Loucy (cell line): ENCODE data around the gene PPL.

Experiments used
- EZH2phosphoT487 ChIP-seq: fragments of 200-600 bp; IDR thresholded peaks from 2 replicates; pipeline ENCODE4 v1.6.1; 2018; ENCODE audit warnings: antibody characterized with exemption, mild to moderate bottlenecking, moderate library complexity, borderline replicate concordance
- TF ChIP-seq, protein P1 (sequence below): fragments of 200-600 bp; sonication (generic); conservative IDR thresholded peaks from 2 replicates; pipeline ENCODE4 v1.5.1; 2014; ENCODE audit warnings: mild to moderate bottlenecking, antibody characterized with exemption, low read length

DNA sequence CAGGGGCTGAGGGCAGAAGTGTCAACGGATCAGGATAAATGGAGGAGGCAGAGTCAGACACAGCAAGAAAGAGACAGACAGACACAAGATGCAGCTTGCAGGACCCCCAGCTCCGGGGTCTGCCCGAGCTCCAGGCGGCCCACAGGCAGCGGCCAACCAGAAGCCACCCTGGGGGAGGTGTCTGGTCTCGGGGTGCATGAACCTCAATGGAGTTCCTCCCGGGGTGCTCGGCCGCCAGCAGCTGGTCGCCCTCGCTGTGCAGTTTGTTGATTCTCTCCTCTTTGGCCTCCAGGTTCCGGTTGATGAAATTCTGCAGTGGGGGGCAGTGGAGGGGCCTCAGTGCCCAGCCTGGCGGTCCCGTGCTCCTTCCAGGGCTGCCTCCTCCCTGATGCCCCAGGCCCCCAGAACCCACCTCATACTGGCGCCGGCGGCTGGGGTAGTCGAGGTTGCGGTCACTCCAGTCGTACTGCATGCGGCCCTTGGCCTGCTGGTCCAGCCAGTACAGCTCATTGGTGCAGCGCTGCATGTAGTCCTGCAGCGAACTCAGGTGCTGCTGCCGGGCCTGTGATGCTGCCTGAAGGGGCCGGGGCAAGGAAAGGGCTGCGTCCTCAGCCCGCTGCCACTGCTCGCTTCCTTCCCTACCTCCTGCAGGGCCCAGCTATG, 38.0 kb downstream of the PPL start:
- TF ChIP-seq, protein P1, sequence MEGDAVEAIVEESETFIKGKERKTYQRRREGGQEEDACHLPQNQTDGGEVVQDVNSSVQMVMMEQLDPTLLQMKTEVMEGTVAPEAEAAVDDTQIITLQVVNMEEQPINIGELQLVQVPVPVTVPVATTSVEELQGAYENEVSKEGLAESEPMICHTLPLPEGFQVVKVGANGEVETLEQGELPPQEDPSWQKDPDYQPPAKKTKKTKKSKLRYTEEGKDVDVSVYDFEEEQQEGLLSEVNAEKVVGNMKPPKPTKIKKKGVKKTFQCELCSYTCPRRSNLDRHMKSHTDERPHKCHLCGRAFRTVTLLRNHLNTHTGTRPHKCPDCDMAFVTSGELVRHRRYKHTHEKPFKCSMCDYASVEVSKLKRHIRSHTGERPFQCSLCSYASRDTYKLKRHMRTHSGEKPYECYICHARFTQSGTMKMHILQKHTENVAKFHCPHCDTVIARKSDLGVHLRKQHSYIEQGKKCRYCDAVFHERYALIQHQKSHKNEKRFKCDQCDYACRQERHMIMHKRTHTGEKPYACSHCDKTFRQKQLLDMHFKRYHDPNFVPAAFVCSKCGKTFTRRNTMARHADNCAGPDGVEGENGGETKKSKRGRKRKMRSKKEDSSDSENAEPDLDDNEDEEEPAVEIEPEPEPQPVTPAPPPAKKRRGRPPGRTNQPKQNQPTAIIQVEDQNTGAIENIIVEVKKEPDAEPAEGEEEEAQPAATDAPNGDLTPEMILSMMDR = no peak
- TF ChIP-seq EZH2phosphoT487 = no peak
